Breast epithelium (tissue), 4 donors: ENCODE measurements around the gene ATL2. TPM values are rescaled to one million over a fixed set of nuclear protein-coding genes. Genes with fewer than 3 reads are reported as not detected.
A peak's percentile ranks its signal among the peaks of the same experiment; 100 is the strongest.
"Not testable (repeated sequence)": the region's sequence is repeated elsewhere in the genome, so short reads cannot be mapped to it uniquely, and the experiment has no call there.

ENCODE experiments used
- DNase-seq, 2 donors: peaks; one replicate each; pipeline ENCODE4 v3.0.0-alpha.2; 2019; ENCODE audit warnings: low spot score in 2 of 2
- H3K27ac ChIP-seq, 2 donors: fragments of 200-600 bp; sonication (generic) in 1 of 2; one replicate each; pipeline ENCODE4 v1.5.1; 2016 to 2019; ENCODE audit warnings: mild to moderate bottlenecking in 1 of 2
- H3K27me3 ChIP-seq, 2 donors: fragments of 200-600 bp; sonication (generic) in 1 of 2; one replicate each; pipeline versions ENCODE4 v1.5.1 to v1.6.0; 2017 to 2019; ENCODE audit warnings: control low read depth in 1 of 2, mild to moderate bottlenecking in 1 of 2
- H3K36me3 ChIP-seq: fragments of 200-600 bp; one replicate; pipeline ENCODE4 v1.5.1; 2019
- H3K4me1 ChIP-seq, 2 donors: fragments of 200-600 bp; sonication (generic); one replicate each; pipeline ENCODE4 v1.5.1; 2016 to 2019; ENCODE audit warnings: control low read depth in 1 of 2
- H3K4me3 ChIP-seq, 3 donors: fragments of 200-600 bp; sonication (generic); 1 replicate in 2 of 3; 2 replicates in 1 of 3; pipeline ENCODE4 v1.5.1; 2016 to 2019; ENCODE audit warnings: mild to moderate bottlenecking in 3 of 3, moderate library complexity in 2 of 3
- H3K9me3 ChIP-seq, 2 donors: fragments of 200-600 bp; sonication (generic) in 1 of 2; one replicate each; pipeline ENCODE4 v1.5.1; 2016 to 2019; ENCODE audit warnings: control low read depth in 1 of 2
- POLR2A ChIP-seq: fragments of 450-650 bp; IDR thresholded peaks from one replicate; pipeline ENCODE4 v1.6.1; 2016; ENCODE audit warnings: antibody characterized with exemption, mild to moderate bottlenecking, moderate library complexity
- POLR2AphosphoS5 ChIP-seq, 3 donors: sonication (generic); formaldehyde crosslinking; IDR thresholded peaks; one replicate each; pipeline ENCODE4 v1.6.1; 2017; ENCODE audit warnings: antibody characterized with exemption in 3 of 3
- intact Hi-C: fragments of 100-400 bp; cut with DNase I; formaldehyde crosslinking; loops from one replicate; pipeline ENCODE4 v1.15.1; 2023; ENCODE audit warnings: low total_unique reads
- total RNA-seq, 3 donors: library from RNA; depleted of rRNA; stranded (reverse); fragments of >200 nt; gene quantifications; one replicate each; pipeline ENCODE4 v1.1.0, GENCODE V29; 2016
- TF ChIP-seq, protein P1 (sequence below), 3 donors: fragments of 450-650 bp; IDR thresholded peaks; one replicate each; pipeline ENCODE4 v1.5.1; 2016 to 2017; ENCODE audit warnings: antibody characterized with exemption in 3 of 3, mild to moderate bottlenecking in 3 of 3, moderate library complexity in 3 of 3

Gene ATL2
- total RNA-seq, 3 donors from 2014 or later = 66.4 to 179 (median 159) TPM

DNA sequence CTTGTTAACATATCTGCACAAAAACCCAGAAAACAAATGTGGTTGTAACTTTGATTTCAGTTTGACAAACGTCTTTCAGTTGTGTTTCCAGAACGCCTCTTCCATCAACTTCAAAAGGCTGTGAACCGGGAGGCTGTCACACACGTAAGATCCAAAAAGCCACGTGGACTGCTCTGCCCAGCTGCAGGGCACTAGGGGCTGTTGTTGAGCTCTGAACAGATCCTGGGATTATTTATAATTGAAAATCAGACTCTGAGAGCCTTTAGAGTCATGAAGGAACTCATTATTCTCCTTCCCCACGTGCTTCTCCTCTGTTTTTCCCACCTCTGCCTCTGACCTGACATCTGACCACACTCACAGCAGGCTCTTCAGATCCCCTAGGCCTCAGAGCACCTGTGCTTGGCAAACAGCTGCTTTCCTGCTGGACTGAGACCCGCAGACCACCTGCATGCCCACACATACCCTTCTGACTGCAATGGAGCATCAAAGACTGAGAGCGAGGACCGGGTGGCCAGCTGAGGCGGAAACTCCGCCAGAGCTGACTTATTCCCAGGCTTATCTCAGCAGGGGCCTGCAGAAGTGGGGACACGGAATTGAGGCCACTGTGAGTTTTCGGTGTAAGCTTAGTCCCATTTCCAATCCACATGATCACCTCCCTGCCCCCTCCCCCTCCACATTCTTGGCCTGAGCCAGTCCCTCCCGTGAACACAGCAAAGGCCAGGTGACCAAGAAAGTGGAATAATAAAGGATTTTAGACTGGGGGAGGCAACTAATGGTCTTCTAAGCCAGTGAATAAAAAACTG is 114.8 kb downstream of the ATL2 start:
- peak overlapping the region in 1 of 2 donors; percentile 39 for H3K27ac ChIP-seq
- H3K4me1 ChIP-seq = no peaks in the 10 kb centered on the region
- no peak overlapping the region for H3K4me3 ChIP-seq
- H3K27me3 ChIP-seq = no peaks in the 10 kb centered on the region
- TF ChIP-seq, protein P1, sequence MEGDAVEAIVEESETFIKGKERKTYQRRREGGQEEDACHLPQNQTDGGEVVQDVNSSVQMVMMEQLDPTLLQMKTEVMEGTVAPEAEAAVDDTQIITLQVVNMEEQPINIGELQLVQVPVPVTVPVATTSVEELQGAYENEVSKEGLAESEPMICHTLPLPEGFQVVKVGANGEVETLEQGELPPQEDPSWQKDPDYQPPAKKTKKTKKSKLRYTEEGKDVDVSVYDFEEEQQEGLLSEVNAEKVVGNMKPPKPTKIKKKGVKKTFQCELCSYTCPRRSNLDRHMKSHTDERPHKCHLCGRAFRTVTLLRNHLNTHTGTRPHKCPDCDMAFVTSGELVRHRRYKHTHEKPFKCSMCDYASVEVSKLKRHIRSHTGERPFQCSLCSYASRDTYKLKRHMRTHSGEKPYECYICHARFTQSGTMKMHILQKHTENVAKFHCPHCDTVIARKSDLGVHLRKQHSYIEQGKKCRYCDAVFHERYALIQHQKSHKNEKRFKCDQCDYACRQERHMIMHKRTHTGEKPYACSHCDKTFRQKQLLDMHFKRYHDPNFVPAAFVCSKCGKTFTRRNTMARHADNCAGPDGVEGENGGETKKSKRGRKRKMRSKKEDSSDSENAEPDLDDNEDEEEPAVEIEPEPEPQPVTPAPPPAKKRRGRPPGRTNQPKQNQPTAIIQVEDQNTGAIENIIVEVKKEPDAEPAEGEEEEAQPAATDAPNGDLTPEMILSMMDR (IDR thresholded peaks at IDR 0.05) = no peak
- no peak for TF ChIP-seq POLR2A
- TF ChIP-seq POLR2AphosphoS5 (IDR thresholded peaks at IDR 0.05) = no peak
- intact Hi-C loops = no loop called here
- no peaks in the 10 kb centered on the region for H3K36me3 ChIP-seq
- H3K9me3 ChIP-seq = no peaks in the 10 kb centered on the region
- no peak for DNase-seq

DNA sequence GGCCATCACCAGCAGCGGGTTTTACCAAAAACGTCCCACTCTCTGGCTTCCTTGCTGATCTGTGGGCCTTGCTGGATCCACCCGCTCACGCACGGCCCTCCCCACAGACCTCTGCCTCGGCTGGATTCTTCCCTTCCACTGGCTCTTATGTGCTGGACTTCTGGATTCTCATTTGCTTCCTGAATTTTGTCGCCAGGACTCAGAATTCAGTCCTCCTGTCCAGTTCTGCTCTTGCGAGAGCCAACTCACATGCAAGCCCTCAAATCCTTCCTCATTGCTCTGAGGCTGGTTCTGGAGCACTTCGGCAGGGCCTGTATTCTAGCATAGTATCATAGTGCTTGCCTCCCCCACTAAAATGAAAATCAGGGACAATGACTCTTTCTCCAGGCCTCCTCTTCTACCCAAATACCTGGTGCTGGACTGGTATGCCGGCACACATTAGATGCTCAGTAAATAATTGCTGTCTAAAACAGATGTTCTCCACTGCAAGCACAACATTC is 115.5 kb downstream of the ATL2 start:
- H3K36me3 ChIP-seq = no peaks in the 10 kb centered on the region
- intact Hi-C loops = no loop called here
- H3K4me3 ChIP-seq = peak overlapping the region in 1 of 3 donors; percentile 60
- no peaks in the 10 kb centered on the region for H3K9me3 ChIP-seq
- H3K27ac ChIP-seq = peak overlapping the region in 1 of 2 donors; percentile 76
- H3K4me1 ChIP-seq = no peaks in the 10 kb centered on the region
- DNase-seq = no peak
- no peaks in the 10 kb centered on the region for H3K27me3 ChIP-seq
- TF ChIP-seq, protein P1 (IDR thresholded peaks at IDR 0.05) = no peak
- TF ChIP-seq POLR2A = no peak

DNA sequence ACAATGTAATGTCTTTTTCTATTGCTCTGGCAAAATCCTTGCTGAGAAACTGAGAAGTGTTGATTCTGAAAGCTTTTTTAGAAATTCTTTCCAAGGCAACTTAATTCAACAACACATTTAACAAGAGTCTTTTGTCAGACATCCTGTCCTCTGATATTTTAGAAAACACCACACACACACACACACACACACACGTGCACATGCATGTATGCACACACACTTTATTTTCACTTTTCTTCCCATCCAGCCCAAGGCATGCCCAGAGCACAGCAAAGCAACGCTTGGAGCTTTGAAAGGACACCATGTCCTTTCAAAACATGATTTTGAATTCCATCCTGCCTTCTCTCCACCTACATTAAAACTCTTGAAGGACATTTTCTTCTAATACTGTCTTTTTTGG is 116.1 kb downstream of the ATL2 start:
- TF ChIP-seq POLR2A = no peak
- TF ChIP-seq POLR2AphosphoS5 (IDR thresholded peaks at IDR 0.05) = no peak
- TF ChIP-seq, protein P1 (IDR thresholded peaks at IDR 0.05) = no peak
- peak overlapping the region in 2 of 3 donors; percentile 35 to 60 for H3K4me3 ChIP-seq
- no peaks in the 10 kb centered on the region for H3K27me3 ChIP-seq
- no peak for DNase-seq
- H3K9me3 ChIP-seq = no peaks in the 10 kb centered on the region
- H3K36me3 ChIP-seq = no peaks in the 10 kb centered on the region
- H3K27ac ChIP-seq = peak overlapping the region; percentile 40 to 76
- no peaks in the 10 kb centered on the region for H3K4me1 ChIP-seq
- intact Hi-C loops = no loop called here

DNA sequence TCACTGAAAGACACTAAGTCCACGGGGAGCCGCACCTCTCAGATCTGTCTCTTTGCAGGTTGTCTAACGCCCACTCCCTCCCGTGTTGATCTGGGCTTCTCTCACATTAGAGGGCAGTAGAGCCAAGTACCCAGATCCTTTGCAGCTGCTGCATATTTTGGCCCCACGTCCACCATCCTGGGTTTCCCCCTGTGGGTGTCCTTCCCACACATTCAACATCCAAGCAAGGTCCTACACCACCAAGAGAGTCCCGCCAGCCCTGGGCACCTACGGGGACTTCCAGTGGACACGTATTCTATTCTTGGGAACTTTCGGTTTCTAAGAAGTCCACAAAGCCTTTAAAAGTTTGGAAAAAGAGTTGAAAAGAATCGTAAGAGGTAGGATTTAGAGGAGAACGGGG is 116.6 kb downstream of the ATL2 start:
- Histone ChIP-seq H3K27me3 (no peaks in the 10 kb centered on the region), H3K4me1 (no peaks in the 10 kb centered on the region), H3K36me3 (no peaks in the 10 kb centered on the region), H3K9me3 (no peaks in the 10 kb centered on the region), H3K4me3 (peak overlapping the region in 2 of 3 donors; percentile 35 to 60), H3K27ac (peak overlapping the region; percentile 40 to 66)
- DNase-seq = no peak
- intact Hi-C loops = no loop called here
- TF ChIP-seq, protein P1 (IDR thresholded peaks at IDR 0.05) = no peak
- TF ChIP-seq POLR2AphosphoS5 (IDR thresholded peaks at IDR 0.05) (no peak), POLR2A (no peak)

DNA sequence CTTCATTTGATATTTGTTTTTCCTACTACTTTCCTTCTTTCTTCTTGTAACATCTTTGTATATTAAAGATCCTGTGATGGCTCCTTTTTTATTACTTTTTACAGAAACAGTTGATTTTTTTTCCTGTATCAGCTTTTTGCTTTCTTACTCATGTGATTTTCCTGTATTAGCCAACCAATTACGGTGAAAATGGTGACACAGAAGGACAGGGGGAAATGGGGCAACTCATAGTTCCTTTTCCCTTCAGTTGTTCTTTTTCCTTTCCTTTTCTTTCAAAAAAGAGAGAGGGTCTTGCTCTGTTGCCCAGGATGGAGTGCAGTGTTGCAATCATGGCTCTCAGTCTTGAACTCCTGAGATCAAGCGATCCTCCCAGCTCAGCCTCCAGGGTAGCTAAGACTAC is 117.8 kb downstream of the ATL2 start:
- H3K4me1 ChIP-seq = no peaks in the 10 kb centered on the region
- TF ChIP-seq POLR2A (no peak), POLR2AphosphoS5 (IDR thresholded peaks at IDR 0.05) (no peak)
- TF ChIP-seq, protein P1 (IDR thresholded peaks at IDR 0.05) = no peak
- intact Hi-C loops = no loop called here
- DNase-seq = no peak
- no peaks in the 10 kb centered on the region for H3K9me3 ChIP-seq
- no peak overlapping the region for H3K4me3 ChIP-seq
- no peaks in the 10 kb centered on the region for H3K36me3 ChIP-seq
- no peaks in the 10 kb centered on the region for H3K27me3 ChIP-seq
- no peak overlapping the region for H3K27ac ChIP-seq

DNA sequence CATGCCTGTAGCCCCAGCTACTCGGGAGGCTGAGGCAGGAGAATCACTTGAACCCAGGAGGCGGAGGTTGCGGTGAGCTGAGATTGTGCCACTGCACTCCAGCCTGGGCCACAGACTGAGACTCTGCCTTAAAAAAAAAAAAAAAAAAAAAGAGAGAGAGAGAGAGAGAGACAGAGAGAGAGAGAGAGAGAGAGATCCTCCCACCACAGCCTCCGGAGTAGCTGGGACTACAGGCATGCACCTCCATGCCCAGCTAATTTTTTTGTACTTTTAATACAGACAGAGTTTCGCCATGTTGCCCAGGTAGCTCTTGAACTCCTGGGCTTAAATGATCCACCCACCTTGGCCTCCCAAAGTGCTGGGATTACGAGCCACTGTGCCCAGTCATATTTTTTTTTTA is 119.4 kb downstream of the ATL2 start:
- H3K27me3 ChIP-seq, H3K9me3 ChIP-seq, H3K27ac ChIP-seq, intact Hi-C loops, H3K36me3 ChIP-seq, H3K4me1 ChIP-seq, H3K4me3 ChIP-seq, DNase-seq: not testable (repeated sequence)
